Measurements from ENCODE around the gene ZCCHC9. TPM values are rescaled to one million over a fixed set of nuclear protein-coding genes. Genes with fewer than 3 reads are reported as not detected.

Gene ZCCHC9
- total and polyA plus RNA-seq, 2 donors (not counting 1 experiment from before 2014, with no cell fraction given), result 8.8 to 23.0 TPM

DNA sequence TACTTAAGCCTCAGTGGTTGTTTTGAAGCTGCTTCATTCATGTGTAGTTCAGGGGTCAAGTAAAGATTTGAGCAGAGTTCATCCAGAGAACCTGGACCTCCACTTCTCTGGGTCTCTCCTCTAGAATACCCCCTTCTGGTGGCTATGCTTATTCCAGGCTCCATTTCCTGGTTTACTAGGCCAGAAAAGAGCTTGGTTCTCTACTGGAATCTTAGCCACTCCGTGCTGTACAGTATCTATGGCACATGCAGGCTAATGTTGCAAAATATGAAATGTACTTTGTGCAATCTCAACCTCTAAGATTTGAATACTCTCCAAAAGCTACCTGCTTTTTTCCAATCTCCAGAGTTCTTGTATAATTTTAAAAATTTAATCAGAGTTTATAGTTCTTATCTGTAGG is 17.4 kb upstream of the ZCCHC9 start:
- Histone ChIP-seq H3K27me3 (replicated peaks in 1 of 4; ENCODE audit: control extremely low read depth in 1 of 4, control insufficient read depth in 3 of 4, insufficient read depth in 4 of 4, low read length in 3 of 4) (no peaks in the 10 kb centered on the region), H3K9ac (ENCODE audit: low read length) (no peak overlapping the region), H4K20me1 (ENCODE audit: control insufficient read depth, insufficient read depth, low read length, poor library complexity, severe bottlenecking) (no peaks in the 10 kb centered on the region), H3K4me3 (ENCODE audit: control extremely low read depth in 1 of 5, extremely low read depth in 1 of 5, insufficient read depth in 1 of 5, low read depth in 2 of 5, low read length in 4 of 5) (no peak overlapping the region), H2AFZ (ENCODE audit: insufficient read depth, low read depth, low read length, poor library complexity, severe bottlenecking) (no peak overlapping the region), H3K79me2 (ENCODE audit: control insufficient read depth, insufficient read depth, low read length) (peaks cover 27% of the 10 kb centered on the region), H3K27ac (ENCODE audit: low read length in 2 of 2) (no peak overlapping the region), H3K4me2 (replicated peaks; ENCODE audit: low read depth, low read length, poor library complexity, severe bottlenecking) (no peak overlapping the region), H3K36me3 (replicated peaks in 1 of 2; ENCODE audit: control extremely low read depth in 1 of 2, control insufficient read depth in 1 of 2, extremely low read depth in 1 of 2, insufficient read depth in 2 of 2, low read length in 1 of 2) (no peaks in the 10 kb centered on the region), H3K4me1 (ENCODE audit: control insufficient read depth in 2 of 2, insufficient read depth in 2 of 2, low read length in 2 of 2) (no peaks in the 10 kb centered on the region), H3K9me3 (ENCODE audit: control extremely low read depth in 1 of 3, control insufficient read depth in 2 of 3, insufficient read depth in 1 of 3, low read length in 2 of 3) (no peaks in the 10 kb centered on the region)
- Mint-ChIP-seq H3K27me3 (no peaks in the 10 kb centered on the region), H3K4me3 (no peak overlapping the region), H3K4me1 (peaks cover 15% of the 10 kb centered on the region), H3K9me3 (ENCODE audit: insufficient read depth) (no peaks in the 10 kb centered on the region), H3K27ac (no peak overlapping the region)
- TF ChIP-seq, protein P1, sequence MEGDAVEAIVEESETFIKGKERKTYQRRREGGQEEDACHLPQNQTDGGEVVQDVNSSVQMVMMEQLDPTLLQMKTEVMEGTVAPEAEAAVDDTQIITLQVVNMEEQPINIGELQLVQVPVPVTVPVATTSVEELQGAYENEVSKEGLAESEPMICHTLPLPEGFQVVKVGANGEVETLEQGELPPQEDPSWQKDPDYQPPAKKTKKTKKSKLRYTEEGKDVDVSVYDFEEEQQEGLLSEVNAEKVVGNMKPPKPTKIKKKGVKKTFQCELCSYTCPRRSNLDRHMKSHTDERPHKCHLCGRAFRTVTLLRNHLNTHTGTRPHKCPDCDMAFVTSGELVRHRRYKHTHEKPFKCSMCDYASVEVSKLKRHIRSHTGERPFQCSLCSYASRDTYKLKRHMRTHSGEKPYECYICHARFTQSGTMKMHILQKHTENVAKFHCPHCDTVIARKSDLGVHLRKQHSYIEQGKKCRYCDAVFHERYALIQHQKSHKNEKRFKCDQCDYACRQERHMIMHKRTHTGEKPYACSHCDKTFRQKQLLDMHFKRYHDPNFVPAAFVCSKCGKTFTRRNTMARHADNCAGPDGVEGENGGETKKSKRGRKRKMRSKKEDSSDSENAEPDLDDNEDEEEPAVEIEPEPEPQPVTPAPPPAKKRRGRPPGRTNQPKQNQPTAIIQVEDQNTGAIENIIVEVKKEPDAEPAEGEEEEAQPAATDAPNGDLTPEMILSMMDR (IDR thresholded peaks at IDR 0.05), result no peak
- no peak for TF ChIP-seq EZH2 (IDR thresholded peaks at IDR 0.05; ENCODE audit: borderline replicate concordance, insufficient read depth, low read depth, low read length, poor library complexity, severe bottlenecking)
- ChIA-PET CTCF (no interaction called here), POLR2A (interaction anchor here (0.7 kb wide), 1 partner anchor 10 kb away, joined by 3 read pairs; no protein-coding TSS in a partner anchor)
- intact Hi-C loops (cut with micrococcal nuclease), result no loop called here
- DNase-seq, result no peak
- no peak for ATAC-seq (ENCODE audit: low read depth)
- no CpG with 5 or more reads among the region's 1 CpG for WGBS (ENCODE audit: insufficient coverage)

DNA sequence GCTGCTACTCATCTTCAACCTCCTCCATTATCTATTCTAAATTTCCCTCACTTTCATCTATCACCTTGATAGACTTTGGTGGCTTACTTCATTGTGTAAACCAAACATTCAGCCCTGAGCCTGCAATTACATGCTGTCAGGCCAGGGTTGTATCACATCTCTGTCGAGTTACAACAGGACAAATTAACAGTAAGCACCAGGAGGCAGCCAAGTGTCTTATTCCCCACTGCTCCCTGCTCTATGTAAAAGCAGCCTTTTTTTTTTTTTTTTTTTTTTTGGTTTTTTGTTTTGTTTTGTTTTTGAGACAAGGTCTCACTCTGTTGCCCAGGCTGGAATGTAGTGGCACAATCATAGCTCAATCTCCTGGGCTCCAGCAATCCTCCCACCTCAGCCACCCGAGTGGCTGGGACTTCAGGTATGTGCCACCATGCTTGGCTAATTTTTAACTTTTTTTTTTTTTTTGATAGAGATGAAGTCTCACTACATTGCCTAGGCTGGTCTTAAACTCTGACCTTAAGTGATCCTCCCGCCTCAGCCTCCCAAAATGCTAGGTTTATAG is 15.2 kb upstream of the ZCCHC9 start:
- no peak for ATAC-seq (ENCODE audit: low read depth)
- POLR2A ChIA-PET, result interaction anchor here (0.7 kb wide), 1 partner anchor 13 kb away, joined by 4 read pairs; no protein-coding TSS in a partner anchor
- no peak overlapping the region for H3K27ac Mint-ChIP-seq

More for the DNA sequence above, 15.2 kb upstream of the ZCCHC9 start:
- no peak for DNase-seq
- Histone ChIP-seq H3K4me1 (ENCODE audit: control insufficient read depth in 2 of 2, insufficient read depth in 2 of 2, low read length in 2 of 2) (no peaks in the 10 kb centered on the region), H3K9ac (ENCODE audit: low read length) (no peak overlapping the region), H3K27ac (ENCODE audit: low read length in 2 of 2) (no peak overlapping the region), H2AFZ (ENCODE audit: insufficient read depth, low read depth, low read length, poor library complexity, severe bottlenecking) (no peak overlapping the region), H3K27me3 (replicated peaks in 1 of 4; ENCODE audit: control extremely low read depth in 1 of 4, control insufficient read depth in 3 of 4, insufficient read depth in 4 of 4, low read length in 3 of 4) (no peaks in the 10 kb centered on the region), H3K9me3 (ENCODE audit: control extremely low read depth in 1 of 3, control insufficient read depth in 2 of 3, insufficient read depth in 1 of 3, low read length in 2 of 3) (peaks cover 0 to 4% (median 4%) of the 10 kb centered on the region in 3 donors), H3K4me3 (ENCODE audit: control extremely low read depth in 1 of 5, extremely low read depth in 1 of 5, insufficient read depth in 1 of 5, low read depth in 2 of 5, low read length in 4 of 5) (no peak overlapping the region), H3K36me3 (replicated peaks in 1 of 2; ENCODE audit: control extremely low read depth in 1 of 2, control insufficient read depth in 1 of 2, extremely low read depth in 1 of 2, insufficient read depth in 2 of 2, low read length in 1 of 2) (no peaks in the 10 kb centered on the region), H4K20me1 (ENCODE audit: control insufficient read depth, insufficient read depth, low read length, poor library complexity, severe bottlenecking) (no peaks in the 10 kb centered on the region), H3K4me2 (replicated peaks; ENCODE audit: low read depth, low read length, poor library complexity, severe bottlenecking) (no peak overlapping the region), H3K79me2 (ENCODE audit: control insufficient read depth, insufficient read depth, low read length) (peaks cover 48% of the 10 kb centered on the region)
- H3K27me3 Mint-ChIP-seq, result no peaks in the 10 kb centered on the region
- intact Hi-C loops (cut with micrococcal nuclease), result no loop called here
- no peak for TF ChIP-seq EZH2 (IDR thresholded peaks at IDR 0.05; ENCODE audit: borderline replicate concordance, insufficient read depth, low read depth, low read length, poor library complexity, severe bottlenecking)
- TF ChIP-seq, protein P1 (IDR thresholded peaks at IDR 0.05), result no peak
- no peak overlapping the region for H3K4me3 Mint-ChIP-seq
- CTCF ChIA-PET, result interaction anchor here (0.7 kb wide), 1 partner anchor 1043 kb away, joined by 3 read pairs; no protein-coding TSS in a partner anchor
- H3K4me1 Mint-ChIP-seq, result peaks cover 17% of the 10 kb centered on the region
- WGBS (ENCODE audit: insufficient coverage), result 100% methylated on average over 1 of the region's 3 CpGs
- peaks cover 3% of the 10 kb centered on the region for H3K9me3 Mint-ChIP-seq (ENCODE audit: insufficient read depth)

Data from B cell (primary cell).